Activated CD4-positive, alpha-beta T cell treated with anti-CD3 and anti-CD28 coated beads, Interleukin-2, amount 50 U/mL, for 16 hours (primary cell): ENCODE results near the gene LAIR1.
"Not testable (repeated sequence)": the region's sequence is repeated elsewhere in the genome, so short reads cannot be mapped to it uniquely, and the experiment has no call there.

ENCODE experiments used
- DNase-seq: peaks from one replicate; pipeline ENCODE4 v3.0.0-alpha.2; 2020

Gene LAIR1

DNA sequence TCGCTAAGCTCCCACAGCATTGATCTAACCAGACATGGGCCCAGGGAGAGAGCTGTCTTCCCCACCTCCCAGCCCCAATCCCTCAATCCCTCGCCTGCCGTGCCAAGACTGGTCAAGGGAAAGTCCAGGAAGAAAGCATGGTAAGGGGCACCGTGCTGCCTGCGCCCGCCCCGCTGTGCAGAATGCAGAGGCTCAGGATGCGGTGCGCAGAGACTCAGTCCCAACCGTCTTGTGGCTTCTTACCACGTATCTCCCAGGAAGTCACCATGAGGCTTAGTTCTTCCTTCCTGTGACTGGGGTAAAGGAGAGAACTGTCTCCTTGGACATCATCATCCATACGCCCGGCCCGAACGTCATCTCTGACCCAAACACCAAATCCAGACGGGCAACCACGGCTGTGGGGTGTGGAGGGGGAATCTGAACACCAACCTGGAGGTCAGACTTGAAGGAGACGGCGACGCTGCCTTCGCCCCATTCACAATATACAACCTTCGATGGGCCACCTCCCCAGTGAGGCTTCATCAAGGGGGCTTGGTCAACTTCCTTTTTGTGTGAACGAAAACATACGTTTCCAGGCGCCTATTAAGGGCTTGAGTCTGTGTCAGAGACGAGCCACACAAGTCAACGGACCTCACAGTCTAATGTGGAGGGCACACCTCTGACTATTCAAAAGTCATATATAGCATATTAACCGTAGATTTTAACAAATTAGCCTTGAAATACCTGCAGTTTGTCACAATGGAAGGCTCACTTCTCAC, 10.6 kb upstream of the LAIR1 start:
- DNase-seq = not testable (repeated sequence)

DNA sequence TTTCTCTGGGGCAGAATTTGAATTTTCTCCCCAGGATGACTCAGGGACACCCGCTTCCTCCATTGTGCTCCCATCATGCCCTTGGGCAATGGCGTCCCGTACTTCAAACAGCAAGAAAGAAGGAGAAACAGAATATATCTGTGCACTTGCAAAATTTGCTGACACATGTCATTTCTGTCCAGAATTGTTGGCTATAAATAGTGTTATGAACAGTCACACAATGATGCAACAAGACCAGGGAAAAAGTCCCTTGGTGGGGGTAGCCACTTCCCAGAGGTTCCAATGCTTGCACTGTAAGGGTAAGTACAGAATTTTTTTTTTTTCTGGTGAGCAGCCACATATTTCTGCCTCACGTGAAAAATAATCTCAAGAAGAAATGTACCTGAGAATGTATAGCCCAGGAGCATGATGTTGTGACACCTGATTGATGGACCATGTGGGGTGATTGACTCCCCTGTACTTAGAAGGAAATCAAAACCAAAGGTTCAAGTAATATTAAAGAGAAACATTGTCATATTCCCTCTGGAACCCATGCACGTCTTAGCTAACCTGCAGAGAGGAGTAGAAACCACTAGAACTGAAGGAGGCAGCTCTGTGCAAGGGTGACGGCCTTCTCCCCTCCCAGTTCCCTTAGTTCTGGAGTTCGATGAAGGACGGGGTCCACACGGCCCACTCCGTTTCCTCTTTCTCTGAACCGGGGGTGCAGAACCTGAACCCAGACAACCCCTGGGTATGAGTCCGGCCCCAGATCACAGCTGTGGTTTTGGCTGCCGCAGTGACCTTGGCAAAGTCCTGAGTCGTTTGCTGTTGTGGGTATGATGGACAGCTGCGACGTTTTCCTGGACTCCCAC, 9.3 kb upstream of the LAIR1 start:
- DNase-seq = no peak

DNA sequence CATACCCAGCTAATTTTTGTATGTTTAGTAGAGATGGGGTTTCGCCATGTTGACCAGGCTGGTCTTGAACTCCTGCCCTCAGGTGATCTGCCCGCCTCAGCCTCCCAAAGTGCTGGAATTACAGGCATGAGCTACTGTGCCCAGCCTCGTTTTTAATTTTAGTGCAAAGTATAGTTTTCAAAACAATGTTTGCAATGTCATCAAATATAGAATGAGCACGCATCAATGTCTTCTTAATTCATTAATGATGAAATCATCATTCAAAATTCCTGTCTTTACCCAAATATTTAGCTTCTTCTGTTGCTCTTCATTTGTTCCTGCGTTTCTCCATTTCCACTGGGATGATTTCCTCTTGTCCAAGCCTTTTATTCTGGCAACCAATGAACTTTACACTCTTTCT, 6.7 kb upstream of the LAIR1 start:
- not testable (repeated sequence) for DNase-seq

- peak; percentile 74 for DNase-seq
Measured at GRCh38 chr19:54370434-54370796, 5.7 kb upstream of the LAIR1 start.

GRCh38 chr19:54369688-54370433, 5.1 kb upstream of the LAIR1 start:
- not testable (repeated sequence) for DNase-seq

GRCh38 chr19:54369082-54369687, 4.5 kb upstream of the LAIR1 start:
- no peak for DNase-seq

DNA sequence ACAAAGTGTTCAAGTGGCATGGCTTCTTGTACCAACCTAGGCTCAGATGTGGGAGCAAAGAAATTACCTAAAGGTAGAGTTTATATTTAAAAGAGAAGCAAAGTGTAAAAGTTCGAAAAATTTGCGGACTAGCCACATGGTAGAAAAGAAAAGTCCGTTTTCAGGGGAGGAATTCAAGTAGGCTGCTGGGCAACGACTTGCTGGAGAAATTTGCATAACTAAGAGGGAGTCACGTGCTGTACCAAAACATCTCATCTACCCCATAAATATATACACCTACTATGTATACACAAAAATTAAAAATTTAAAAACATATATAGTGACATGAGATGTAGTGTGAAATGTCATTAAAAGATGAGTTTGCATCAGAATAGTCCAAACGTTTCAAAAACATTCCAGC, 2.1 kb upstream of the LAIR1 start:
- DNase-seq = no peak

DNA sequence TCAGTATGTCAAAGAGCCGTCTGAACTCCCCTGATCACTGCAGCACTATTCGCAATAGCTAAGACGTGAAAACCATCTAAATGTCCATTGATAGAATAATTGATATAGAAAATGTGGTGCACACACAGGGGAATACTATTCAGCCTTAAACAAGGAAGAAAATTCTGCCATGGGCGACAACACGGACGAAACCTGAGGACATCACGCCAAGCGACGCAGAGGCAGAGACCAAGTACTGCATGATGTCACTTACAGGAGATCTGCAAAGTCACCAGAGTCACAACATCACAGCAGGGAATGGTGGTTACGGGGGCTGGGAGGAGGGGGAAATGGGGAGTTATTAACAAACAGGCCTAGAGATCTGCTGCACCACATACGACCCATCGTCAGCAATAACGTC, 1.1 kb upstream of the LAIR1 start:
- not testable (repeated sequence) for DNase-seq

DNA sequence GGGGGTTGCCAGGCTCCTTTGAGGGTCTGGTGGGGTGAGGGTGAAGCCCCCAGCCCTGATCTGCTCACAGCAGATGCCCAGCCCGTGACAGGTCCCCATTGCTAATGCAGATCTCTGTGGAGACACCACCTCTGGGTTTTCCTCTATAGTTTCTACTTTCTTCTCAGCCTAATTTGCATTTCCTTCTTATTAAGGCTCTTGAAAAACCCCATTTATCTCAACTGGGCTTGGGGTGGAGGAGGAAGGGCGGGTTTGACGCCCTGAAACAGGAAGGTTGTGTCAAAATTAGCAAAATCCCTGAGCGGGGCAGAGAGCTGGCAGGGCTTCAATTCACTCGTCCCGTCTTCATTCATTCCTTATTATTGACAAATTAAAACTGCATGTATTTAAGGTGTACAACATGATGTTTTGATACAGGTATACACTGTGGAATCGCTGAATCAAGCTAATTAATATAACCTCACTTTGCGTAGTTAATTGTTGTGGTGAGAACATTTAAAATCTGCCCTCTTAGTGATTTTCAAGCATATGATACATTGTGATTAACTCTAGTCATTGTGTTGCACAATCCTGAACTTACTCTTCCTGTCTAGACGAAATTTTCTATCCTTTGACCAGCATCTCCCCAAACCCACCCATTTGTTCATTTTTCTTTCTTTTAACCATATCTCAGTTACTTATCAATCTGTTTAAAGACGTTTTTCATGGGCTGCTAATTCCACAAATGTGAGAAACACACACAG, 2.9 kb downstream of the LAIR1 start:
- DNase-seq = not testable (repeated sequence)

DNA sequence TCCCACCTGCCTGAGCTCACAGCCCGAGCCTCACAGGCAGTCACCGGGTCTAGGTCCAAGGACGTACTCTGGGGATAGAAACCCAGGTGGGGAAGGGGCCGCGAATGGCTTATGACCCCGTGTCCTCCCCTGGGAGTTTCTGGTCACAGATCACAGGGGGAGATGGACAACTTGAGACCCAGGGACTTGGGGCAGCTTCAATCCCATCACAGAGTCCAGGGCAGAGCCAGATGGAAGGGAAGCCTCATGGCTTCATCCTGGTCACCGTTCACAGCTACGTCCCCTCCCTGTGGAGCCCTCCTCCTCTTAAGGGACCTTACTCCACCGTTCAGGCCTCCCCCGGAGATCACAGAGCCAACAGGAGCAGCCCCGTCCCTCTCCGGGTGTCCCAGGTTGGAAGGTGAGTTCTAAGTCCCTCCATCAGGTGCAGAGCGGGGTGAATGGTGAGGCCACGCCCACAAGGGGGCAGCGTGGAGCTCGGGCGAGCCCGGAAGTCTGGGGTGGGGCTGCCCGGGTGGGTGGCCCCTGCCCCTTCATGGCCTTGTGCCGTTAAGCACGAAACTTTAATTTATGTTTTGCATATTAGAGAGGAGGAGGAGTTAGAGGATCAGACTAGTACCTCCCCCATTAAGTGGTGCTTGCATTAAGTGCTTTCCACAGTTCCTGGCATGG, 5.4 kb downstream of the LAIR1 start:
- peak; percentile 57 for DNase-seq

DNA sequence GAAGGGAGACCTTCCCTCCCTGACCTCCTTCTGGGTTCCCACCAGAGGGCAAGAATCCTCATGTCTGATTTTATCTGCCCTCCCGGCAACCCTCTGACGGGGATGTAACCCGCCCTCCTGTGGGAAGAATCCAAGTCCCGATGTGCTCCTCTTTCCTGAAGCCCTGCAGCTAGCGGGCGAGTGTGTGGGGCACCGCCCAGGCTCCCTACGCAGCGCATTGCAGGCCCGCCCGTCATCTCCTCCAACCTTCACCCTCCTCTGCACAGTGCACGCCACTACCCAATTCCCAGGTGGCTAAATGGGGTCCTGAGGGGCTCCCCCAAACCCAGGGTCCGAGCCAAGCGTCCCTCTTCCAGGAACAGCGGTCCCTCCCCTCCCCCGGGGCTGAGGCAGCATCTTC, 7.3 kb downstream of the LAIR1 start:
- no peak for DNase-seq

- DNase-seq = no peak
Measured at GRCh38 chr19:54356444-54357056, 8.2 kb downstream of the LAIR1 start.

DNA sequence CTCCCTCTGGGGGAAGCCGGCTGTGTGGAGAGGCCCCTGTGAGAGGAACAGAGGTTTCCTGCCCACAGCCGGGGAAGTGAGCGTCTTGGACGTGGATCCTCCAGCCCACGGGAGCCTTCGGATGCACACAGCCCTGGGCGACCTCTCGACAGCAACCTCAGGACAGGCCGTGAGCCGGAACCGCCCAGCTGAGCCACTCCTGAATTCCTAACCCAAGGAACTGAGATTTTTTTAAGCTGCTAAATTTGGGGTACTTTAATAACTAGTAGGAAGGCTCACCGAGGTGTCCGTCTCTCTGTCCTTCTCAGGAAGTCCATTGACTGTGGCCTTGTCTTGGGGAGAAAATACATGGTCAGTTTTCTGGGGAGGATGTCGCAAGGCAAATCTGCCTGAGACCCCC, 9.1 kb downstream of the LAIR1 start:
- DNase-seq = no peak

DNA sequence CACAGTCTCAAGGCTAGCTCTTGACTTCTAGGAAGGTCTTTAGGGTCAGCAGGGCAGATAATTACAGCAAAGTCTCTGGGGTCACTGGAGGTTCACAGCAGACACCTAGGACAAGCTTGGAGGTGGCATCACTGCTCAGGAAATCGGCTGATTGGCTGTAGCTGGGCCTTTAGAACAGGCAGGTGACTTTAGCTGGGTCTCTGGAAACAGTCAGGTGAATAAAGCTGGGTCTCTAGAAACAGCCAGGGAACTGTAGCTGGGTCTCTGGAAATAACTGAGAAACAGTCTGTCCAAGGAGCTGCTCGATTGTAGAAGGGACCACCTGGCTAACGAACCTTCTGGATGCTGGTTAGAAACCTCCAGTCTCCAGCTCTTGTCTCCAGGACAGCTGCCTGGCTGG, 10.0 kb downstream of the LAIR1 start:
- DNase-seq = no peak

GRCh38 chr19:54352546-54352945, 12.2 kb downstream of the LAIR1 start:
- DNase-seq = no peak

- DNase-seq = no peak
Measured at GRCh38 chr19:54352041-54352440, 12.7 kb downstream of the LAIR1 start.

DNA sequence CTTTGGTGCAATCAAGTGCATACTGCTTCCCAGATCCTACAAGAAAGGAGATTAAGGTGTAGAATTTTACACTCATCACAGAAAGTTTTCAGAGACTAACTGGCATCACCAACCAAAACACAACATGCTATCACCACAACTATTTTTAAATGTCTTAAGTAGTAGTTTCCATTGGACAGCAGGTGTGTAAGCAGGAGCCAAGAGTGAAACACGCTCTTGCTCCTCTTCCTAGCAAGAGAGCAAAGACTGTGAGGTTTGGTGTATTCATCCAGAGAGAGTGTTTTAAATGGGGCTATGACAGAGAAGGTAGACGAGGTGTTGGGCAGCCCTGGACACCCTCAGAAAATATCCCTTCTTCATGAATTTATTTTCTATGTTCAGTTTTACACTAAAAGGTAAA, 13.3 kb downstream of the LAIR1 start:
- DNase-seq = no peak

- no peak for DNase-seq
Measured at GRCh38 chr19:54345938-54346386, 18.8 kb downstream of the LAIR1 start.

- no peak for DNase-seq
Measured at GRCh38 chr19:54343868-54344267, 20.9 kb downstream of the LAIR1 start.

DNA sequence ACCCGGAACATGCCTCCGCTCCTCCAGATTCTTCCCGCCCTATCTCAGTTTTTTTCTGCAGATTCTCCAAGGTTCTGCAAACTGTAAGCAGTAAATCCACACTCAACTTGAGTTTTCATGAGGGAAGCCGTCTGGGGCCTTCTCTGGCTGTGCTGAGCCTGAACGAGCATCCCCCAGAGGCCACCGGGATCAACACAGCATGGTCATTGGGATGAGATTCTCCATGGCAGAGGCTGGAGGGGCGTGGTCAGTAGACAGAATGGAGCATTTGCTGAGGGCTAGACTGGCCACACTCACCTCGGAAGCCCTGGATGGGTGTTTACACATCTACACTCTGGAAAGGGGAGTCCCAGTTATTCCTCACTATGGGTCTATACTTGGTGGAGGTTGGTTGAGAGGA, 23.4 kb downstream of the LAIR1 start:
- no peak for DNase-seq

DNA sequence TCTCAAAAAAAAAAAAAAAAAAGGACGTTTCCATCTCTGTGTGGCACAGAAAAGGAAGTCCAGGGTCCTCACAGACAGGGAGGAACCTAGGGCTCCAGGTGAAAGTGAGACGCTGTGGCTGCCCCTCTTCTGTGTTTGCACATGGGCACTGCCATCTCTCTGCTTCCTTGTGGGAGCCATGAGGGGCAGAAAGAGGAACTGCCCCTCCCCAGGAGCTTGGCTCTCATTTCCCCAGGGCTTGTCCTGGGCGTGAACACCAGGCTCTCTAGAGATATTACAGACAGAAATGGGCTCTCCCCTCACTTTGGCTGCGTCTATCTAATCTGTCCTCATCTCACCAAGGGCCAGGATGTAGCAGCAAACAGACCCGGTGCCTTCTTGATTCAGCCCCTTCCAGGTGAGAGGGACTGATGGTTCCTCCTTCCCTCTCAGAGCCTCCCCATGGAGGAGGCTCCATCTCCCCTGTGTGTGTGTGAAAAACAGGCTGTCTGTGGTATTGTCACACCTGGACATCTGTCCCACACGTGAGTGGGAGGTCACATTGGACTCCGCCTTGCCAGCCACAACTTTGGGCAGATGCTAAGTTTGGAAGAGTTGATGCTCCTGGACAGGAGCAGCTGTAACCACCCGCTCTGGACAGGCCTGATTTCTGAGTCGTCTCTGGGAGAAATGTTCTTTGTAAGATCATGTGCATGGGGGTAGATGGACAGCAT, 24.9 kb downstream of the LAIR1 start:
- DNase-seq = no peak
